H54 (cell line): ENCODE data around the gene MRFAP1.
"Not testable (repeated sequence)": the region's sequence is repeated elsewhere in the genome, so short reads cannot be mapped to it uniquely, and the experiment has no call there.

Experiments used
- DNase-seq: peaks from one replicate; pipeline ENCODE4 v3.0.0; 2011; ENCODE audit warnings: low spot score, mixed read lengths; ENCODE audit not compliant: insufficient read length
- FAIRE-seq: peaks from 3 replicates; lab custom pipeline; 2011; peaks lifted over from hg19 to GRCh38; lab: Jason Lieb, UNC
- POLR2A ChIP-seq: IDR thresholded peaks from 2 replicates; pipeline ENCODE4 v1.6.1; 2011; ENCODE audit warnings: low read depth, mild to moderate bottlenecking, low read length

Gene MRFAP1

GRCh38 chr4:6634746-6635145 lies 5.7 kb upstream of the MRFAP1 start:
- FAIRE-seq: no peak
- no peak for DNase-seq
- TF ChIP-seq POLR2A: no peak

GRCh38 chr4:6639137-6639680 lies 1.3 kb upstream of the MRFAP1 start:
- FAIRE-seq (no peak), DNase-seq (no peak)
- no peak for TF ChIP-seq POLR2A

GRCh38 chr4:6641164-6641970 lies 882 bp downstream of the MRFAP1 start:
- FAIRE-seq: no peak
- DNase-seq: no peak
- 0 out of 2 replicates have a peak, but pooled peaks have one; percentile 7 for TF ChIP-seq POLR2A

GRCh38 chr4:6641971-6642320 lies 1.5 kb downstream of the MRFAP1 start:
- TF ChIP-seq POLR2A: no peak
- FAIRE-seq (no peak), DNase-seq (no peak)

- TF ChIP-seq POLR2A: no peak
- DNase-seq: no peak
- no peak for FAIRE-seq
Measured at GRCh38 chr4:6643141-6643847, 2.8 kb downstream of the MRFAP1 start.

- FAIRE-seq (no peak), DNase-seq (no peak)
- no peak for TF ChIP-seq POLR2A
Measured at GRCh38 chr4:6644792-6645530, 4.5 kb downstream of the MRFAP1 start.

- DNase-seq: no peak
- no peak for TF ChIP-seq POLR2A
- no peak for FAIRE-seq
Measured at GRCh38 chr4:6647169-6647568, 6.7 kb downstream of the MRFAP1 start.

GRCh38 chr4:6647582-6648230 lies 7.2 kb downstream of the MRFAP1 start:
- DNase-seq: no peak
- no peak for FAIRE-seq
- no peak for TF ChIP-seq POLR2A

GRCh38 chr4:6649216-6649615 lies 8.7 kb downstream of the MRFAP1 start:
- FAIRE-seq (no peak), DNase-seq (no peak)
- no peak for TF ChIP-seq POLR2A

- not testable (repeated sequence) for FAIRE-seq
Measured at GRCh38 chr4:6654211-6654610, 13.7 kb downstream of the MRFAP1 start.

GRCh38 chr4:6655291-6655690 lies 14.8 kb downstream of the MRFAP1 start:
- DNase-seq, FAIRE-seq: not testable (repeated sequence)

More at GRCh38 chr4:6654211-6654610, 13.7 kb downstream of the MRFAP1 start:
- DNase-seq: not testable (repeated sequence)

- TF ChIP-seq POLR2A: no peak
- FAIRE-seq (no peak), DNase-seq (no peak)
Measured at GRCh38 chr4:6655924-6656323, 15.4 kb downstream of the MRFAP1 start.
